RPMI7951 (cell line): ENCODE measurements around the gene MGMT. TPM values are rescaled to one million over a fixed set of nuclear protein-coding genes. Genes with fewer than 3 reads are reported as not detected.

Experiments
- DNase-seq: peaks from one replicate; pipeline ENCODE4 v3.0.0-alpha.2; 2012; ENCODE audit warnings: low read depth
- total RNA-seq: library from RNA; depleted of rRNA; stranded (reverse); fragments of >200 nt; shearing (Covaris generic); gene quantifications from 2 replicates; pipeline ENCODE4 v1.2.3, GENCODE V29; 2014

MGMT gene
- total RNA-seq, 1 experiment from 2014 or later, result 6.2 TPM

GRCh38 chr10:129689671-129690071 lies 222.6 kb downstream of the MGMT start:
- DNase-seq, result no peak

GRCh38 chr10:129690248-129691070 lies 223.4 kb downstream of the MGMT start:
- no peak for DNase-seq

- no peak for DNase-seq
Measured at GRCh38 chr10:129692695-129693094, 225.7 kb downstream of the MGMT start.

- no peak for DNase-seq
Measured at GRCh38 chr10:129693382-129693781, 226.3 kb downstream of the MGMT start.

GRCh38 chr10:129694184-129694583 lies 227.1 kb downstream of the MGMT start:
- no peak for DNase-seq

- no peak for DNase-seq
Measured at GRCh38 chr10:129694691-129695243, 227.7 kb downstream of the MGMT start.

- no peak for DNase-seq
Measured at GRCh38 chr10:129695671-129696070, 228.6 kb downstream of the MGMT start.

- DNase-seq, result no peak
Measured at GRCh38 chr10:129696636-129697035, 229.6 kb downstream of the MGMT start.

- DNase-seq, result no peak
Measured at GRCh38 chr10:129697463-129698247, 230.6 kb downstream of the MGMT start.

GRCh38 chr10:129699722-129700340 lies 232.8 kb downstream of the MGMT start:
- DNase-seq, result no peak

- DNase-seq, result no peak
Measured at GRCh38 chr10:129702605-129703004, 235.6 kb downstream of the MGMT start.

- DNase-seq, result no peak
Measured at GRCh38 chr10:129703287-129704137, 236.5 kb downstream of the MGMT start.

GRCh38 chr10:129704225-129704624 lies 237.2 kb downstream of the MGMT start:
- DNase-seq, result no peak

GRCh38 chr10:129704786-129705525 lies 237.9 kb downstream of the MGMT start:
- DNase-seq, result no peak

- DNase-seq, result no peak
Measured at GRCh38 chr10:129705676-129706075, 238.6 kb downstream of the MGMT start.

- DNase-seq, result no peak
Measured at GRCh38 chr10:129706081-129706480, 239.0 kb downstream of the MGMT start.

GRCh38 chr10:129706523-129706922 lies 239.5 kb downstream of the MGMT start:
- DNase-seq, result no peak

GRCh38 chr10:129707406-129708388 lies 240.7 kb downstream of the MGMT start:
- DNase-seq, result no peak

- no peak for DNase-seq
Measured at GRCh38 chr10:129709101-129709500, 242.1 kb downstream of the MGMT start.
